Measurements from ENCODE around the gene DNAAF1.
"Not testable (repeated sequence)": the region's sequence is repeated elsewhere in the genome, so short reads cannot be mapped to it uniquely, and the experiment has no call there.

DNAAF1 gene

DNA sequence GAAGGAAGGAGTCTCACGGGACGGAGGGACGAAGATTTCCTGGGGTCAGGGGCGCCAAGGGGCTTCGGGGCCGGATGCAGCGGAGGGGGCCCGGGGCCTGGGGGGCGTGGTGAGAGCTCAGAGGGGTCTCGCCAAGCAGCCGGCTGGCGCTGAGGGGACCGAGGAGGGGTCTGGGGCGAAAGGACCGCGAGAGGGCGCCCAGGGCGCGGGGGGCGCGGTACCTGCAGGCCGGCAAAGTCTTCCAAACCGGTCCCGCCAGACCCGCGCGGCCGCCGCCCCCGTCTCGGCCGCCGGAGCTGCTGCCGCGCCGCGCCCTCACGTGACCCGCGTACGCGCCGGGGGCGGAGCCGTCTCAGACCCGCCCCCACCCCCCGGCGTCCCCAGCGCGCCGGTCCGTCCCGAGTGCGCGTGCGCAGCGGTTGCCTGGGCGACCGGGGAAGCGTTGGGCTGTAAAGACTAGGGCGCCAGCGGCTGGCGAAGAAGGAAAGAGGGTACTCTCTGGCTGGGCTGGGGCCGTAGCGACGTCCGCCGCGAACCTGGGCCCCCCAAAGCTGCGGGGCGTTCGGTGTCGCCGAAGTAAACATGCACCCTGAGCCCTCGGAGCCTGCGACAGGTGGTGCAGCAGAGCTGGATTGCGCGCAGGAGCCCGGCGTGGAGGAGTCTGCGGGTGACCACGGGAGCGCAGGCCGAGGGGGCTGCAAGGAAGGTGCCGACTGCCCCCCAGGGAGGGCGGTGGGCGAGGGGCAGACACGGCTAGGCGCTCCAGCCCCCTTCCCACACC is at the start of gene DNAAF1, which contains the start of gene HSDL1:
Gene DNAAF1, plus strand, starts transcription at position 450 of the 781 bp plus-strand sequence. Its CDS starts 133 bp downstream, at position 583.
Gene HSDL1, minus strand, starts transcription at position 319 of the 781 bp plus-strand sequence. CDS start 13,856 bp downstream, outside the sequence.
- peak; percentile 31 to 76 for DNase-seq

DNA sequence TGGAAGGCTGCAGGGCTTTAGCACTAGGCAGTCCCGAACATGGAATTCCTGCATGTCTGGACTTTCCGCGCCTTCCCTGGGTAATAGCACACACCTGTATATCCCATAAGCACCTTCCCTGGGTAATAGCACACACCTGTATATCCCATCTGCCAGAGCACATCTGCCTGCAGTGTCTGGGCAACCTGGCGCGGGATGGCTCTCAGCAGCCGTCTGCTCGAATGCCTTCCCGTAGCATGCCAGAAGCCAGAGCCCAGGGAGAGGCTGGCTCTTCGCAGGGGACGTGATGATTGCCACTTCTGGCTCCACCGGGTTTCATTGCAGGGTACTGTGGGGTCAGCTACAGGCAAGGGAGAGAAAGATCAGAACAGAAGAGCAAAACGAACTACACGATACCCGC is 49.6 kb upstream of the DNAAF1 start:
- no peak for DNase-seq

DNA sequence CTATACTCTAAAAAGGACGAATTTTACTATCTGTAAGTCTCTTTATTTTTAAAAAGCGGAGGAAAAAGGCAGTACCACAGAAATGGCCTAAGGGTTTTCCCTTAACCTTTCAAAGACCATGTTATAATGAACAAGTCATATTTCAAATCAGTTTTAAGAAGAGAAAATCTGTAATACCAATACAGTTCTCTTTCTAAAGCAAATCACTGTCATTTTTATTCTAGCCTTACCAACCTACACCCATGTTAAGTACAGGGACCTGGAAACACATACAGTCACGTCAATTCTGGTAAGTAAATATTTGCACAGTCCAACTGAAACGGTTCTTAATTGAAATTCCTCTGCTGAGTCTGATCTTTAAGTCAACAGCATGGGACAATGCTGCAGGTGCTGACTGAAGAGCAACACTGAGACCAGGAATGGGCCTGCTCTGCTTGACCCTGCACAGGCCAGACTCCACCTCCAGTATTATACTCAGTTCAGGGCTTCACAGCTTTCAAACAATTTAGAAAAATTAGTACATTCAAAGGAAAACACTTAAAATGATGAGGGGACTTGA is 48.6 kb upstream of the DNAAF1 start:
- no peak for DNase-seq

DNA sequence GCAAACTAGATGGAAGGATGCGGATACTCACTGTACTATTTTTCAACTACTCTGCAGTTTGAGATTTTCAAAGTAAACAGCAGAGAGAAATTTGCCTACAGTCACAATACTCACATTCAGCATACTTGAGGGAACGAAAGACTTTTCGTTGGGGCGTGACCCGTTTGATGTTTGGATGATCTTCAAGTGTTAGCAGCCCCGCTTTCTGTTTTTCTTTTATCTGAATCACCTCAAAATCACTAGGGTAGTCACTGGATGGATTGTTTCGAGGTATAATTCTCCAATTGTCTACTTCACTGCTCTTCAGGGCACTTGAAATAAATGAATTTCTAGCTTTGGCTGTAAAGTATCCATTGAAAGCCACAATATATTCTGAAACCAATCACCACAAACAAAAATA is 46.2 kb upstream of the DNAAF1 start:
- no peak for DNase-seq

DNA sequence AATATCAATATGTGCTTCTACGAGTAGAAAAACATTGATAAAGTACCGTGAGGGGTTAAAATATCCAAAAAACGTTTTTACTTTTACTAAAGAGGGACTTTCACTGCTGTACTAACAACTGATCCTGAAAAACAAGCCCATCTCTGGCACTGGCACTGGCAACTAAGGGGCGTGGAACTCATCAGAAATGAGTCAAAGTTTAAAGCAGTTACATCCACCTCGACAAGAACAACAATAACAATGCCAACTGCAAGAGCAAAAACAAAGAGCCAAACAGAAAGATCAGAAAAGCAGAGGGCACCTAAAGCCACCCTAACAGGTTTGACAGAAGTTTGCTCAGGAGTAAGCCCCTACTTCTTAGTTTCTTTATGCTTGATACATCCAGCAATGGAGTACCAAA is 41.4 kb upstream of the DNAAF1 start:
- DNase-seq = no peak

DNA sequence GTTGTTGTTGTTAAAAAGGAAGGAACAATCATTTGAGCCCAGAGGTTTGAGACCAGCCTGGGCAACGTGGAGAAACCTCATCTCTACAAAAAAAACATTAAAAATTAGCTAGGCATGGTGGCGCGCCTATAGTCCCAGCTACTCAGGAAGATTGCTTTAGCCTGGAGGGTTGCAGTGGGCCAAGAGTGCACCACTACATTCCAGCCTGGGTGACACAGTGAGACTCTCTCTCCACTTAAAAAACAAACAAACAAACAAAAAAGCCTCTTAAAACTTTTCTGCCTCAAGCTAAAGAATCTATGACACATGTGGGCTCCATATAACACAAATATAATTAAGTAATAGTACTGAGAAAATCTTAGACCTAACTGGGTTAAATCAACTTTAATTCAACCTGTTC is 40.9 kb upstream of the DNAAF1 start:
- no peak for DNase-seq

DNA sequence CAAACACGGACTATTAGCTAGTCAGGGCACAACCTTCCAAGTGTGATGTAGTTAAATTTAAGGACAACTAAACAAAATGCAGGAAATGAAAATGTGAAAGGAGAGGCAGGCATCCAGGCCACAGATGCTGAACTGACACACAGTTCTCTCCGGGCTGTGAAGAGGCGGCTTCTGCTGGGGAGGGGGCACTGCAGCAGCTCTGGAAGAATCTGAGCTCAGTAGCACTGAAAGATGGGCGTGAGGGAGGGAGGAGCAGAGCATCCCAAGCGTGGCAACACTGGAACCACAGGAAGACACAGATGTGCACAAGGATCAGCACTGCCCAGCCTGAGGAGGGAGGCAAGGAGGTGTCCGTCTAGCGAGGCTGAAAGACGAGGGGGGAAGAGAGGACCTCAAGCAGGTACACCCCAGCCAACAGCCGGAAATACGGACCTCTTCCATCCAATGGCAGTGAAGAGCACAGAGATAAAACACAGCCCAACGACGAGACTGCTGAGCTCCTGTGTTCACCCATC is 39.8 kb upstream of the DNAAF1 start:
- no peak for DNase-seq

DNA sequence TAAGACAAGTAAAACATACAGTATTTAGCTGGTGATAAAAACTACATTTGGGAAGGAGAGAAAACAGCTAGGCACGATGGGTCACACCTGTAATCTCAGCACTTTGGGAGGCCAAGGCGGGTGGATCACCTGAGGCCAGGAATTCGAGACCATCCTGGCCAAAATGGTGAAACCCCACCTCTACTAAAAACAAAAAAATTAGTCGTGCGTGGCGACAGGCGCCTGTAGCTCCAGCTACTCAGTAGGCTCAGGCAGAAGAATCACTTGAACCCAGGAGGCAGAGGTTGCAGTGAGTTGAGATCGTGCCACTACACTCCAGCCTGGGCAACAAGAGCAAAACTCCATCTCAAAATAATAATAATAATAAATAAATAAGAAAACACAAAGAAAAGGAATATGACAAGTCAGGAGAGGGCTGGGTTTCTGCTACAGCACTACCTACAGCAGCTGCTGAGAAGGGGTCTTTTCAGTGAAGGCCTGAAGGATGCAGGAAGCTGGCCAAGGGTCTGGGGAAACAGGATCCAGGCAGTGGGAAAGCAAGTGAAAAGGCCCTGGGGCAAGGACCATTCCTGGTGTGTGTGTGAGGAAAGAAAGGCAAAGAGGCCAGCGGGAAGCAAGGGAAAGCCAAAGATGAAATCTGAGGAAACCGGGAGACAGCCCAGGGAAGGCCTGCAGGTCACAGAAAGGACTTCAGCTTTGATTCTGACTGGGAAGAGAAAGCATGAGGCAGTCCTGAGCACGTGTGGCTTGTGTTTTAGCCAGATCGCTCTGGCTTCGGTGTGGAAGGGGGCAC is 39.0 kb upstream of the DNAAF1 start:
- no peak for DNase-seq

DNA sequence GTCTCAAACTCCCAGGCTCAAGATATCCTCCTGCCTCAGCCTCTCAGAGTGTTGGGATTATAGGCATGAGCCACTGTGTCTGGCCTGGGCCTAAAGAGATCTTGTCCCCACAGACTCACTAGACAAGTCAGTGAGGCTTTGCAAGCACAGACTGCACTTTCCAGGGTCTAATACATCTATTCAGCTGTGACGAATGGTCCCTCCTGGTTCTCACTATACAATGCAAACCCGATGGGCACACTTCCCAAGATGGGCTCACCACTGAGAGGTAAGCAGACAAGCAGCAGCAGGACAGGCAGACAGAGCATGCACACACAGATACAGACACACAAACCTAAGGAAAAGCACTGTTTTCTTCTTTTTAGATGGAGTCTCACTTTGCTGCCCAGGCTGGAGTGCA is 37.2 kb upstream of the DNAAF1 start:
- no peak for DNase-seq

DNA sequence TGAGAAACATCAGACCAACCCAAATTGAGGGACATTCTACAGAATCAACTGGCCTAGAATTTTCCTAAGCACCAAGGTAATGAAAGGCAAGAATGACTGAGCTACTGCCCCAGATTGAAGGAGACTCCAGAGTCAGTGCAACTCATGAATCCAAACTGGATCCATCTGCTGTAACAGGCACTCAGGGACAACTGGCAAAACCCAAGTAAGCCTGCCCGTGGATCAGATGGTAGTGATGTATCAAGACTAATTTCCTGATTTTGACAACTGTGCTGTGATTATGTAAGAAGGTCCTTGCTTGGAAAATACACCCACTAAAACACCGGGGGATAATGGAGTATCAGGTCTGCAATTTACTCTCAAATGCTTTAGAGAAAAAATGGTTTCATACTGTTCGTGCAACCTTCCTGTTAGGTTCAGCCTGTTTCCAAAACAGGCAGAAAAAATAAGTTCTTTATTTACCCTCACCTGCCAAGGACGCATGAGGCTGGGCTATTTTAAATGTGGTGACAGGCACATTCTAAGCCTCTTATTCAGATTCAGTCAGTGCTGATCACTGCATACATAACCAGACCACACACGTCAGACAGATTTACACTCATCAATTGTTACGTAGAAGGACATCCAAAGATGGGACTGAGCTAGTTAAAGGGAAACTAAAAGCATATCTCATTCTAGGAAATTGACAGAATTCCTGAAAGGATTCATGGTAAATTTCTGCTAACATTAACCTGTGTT is 35.3 kb upstream of the DNAAF1 start:
- no peak for DNase-seq

DNA sequence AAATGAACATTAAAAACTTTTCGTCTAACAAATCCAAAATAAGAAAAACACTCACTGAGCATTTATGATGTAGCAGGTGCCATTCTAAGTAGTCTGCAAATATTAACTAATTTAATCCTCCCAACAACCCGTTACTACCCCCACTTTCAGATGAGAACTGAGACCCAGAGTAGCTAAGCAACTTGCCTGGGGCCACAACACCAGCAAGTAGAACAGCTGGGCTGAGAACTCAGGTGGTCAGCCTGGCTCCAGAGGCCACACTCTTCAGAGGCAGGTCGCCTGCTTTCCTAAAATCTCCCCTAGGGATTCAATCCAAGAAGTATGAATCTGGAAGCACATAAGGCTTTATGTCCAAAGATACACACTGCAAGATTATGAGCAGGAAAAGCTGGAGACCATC is 34.6 kb upstream of the DNAAF1 start:
- DNase-seq = no peak

DNA sequence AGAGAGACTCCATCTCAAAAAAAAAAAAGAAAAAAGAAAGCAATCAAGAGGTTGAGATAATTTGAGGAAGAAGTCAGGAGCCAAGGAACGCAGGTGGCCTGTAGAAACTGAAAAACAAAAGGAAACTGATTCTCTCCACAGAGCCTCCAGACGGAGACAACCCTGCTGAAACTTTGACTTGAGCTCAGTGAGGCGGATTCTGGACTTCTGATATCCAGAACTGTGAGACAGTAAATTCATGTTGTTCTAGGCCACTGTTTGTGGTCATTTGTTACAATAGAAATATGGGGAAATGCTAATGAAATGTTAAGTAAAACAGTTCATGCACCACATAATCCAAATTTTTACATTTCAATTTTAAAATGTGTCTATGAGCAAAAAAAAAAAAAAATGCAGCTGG is 33.6 kb upstream of the DNAAF1 start:
- DNase-seq = no peak

DNA sequence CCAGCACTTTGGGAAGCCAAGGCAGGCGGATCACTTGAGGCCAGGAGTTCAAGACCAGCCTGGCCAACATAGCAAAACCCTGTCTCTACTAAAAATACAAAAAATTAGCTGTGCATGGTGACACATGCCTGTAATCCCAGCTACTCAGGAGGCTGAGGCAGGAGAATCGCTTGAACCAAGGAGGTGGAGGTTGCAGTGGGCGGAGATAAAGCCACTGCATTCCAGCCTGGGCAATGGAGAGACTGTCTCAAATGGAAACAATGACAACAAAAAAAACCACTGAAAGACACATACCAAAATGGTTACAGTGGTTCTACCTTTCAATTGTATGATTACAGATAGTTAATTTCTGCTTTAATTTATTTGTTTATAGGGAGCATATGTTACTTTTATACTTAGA is 33.2 kb upstream of the DNAAF1 start:
- DNase-seq = not testable (repeated sequence)

DNA sequence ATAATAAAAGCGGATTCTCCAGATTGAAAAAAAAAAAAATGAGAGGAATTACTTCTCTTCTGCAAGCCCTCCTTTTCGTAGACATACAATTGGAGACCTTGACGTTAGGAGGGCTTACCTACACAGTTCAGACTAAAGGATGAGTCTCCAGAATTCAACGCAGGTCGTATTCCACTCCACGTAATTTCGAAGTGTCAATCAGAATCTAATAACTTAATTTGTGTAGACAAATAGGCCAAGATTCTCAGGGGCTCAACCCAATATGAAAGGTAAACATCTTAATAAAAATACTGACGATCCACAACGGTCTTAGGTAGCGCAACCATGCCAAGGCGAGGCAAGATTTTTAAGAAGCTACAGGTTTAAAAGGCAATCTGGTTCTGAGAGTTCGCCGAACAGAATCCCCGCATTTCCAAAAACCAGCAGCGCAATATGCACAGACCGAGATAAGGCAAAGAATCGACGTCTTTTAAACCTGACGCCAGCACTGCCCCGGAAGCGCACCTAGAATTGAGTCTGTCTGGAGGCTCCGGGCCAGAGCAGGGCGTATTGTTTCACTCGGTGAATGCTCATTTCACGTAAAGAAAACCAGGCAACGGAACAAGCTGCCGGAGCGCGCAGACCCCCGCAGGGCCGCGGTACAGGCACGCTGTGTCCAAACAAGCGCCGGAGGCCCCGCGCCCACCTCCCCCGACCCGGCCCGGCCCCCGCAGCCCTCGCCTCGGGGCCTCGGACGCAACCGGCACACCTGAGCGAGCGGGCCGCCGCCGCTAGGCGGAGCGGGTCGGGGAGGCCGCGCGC is 29.0 kb upstream of the DNAAF1 start:
- DNase-seq = peak in 1 of 2 experiments; percentile 39

DNA sequence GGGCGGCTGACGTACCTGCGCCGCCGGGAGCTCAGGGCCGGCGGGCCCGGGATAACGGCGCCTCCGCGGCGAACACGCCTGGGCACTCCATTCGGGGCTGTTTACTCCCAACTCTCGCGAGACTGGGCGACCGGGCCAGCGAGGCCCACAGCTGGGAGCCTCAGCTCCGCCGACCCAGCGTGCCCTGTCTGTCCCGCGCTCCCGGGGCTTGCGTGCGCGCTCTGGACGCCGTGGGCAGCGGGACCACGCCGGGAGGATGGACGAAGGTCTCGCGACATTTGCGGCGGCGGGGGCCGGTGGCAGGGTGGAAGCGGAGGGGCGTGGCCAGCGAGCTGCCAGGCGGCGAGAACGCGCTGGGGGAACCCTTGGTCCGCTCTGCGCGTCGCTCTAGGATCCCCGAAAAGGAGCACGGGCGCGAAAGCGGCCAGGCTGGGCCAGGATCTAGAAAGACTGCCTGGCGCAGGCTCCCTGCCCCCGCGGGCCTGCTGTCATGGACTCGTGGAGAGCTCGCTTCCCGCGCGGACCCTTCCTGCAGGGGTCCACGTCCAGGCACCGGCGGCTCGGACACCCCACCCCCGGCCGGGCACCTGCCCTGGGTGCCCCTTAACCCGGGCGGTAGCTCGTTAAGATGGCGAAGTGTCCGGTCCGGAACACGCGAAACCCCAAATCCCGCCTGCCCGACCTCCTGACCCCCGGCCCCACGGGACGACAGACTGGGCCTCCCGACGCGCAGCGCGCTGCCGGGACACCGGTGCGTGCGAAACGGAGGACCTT is 28.2 kb upstream of the DNAAF1 start, which contains the start of gene MBTPS1:
Gene MBTPS1, minus strand, starts transcription at position 223 of the 774 bp plus-strand sequence. CDS start 15,159 bp downstream, outside the sequence.
- DNase-seq = peak; percentile 93

DNA sequence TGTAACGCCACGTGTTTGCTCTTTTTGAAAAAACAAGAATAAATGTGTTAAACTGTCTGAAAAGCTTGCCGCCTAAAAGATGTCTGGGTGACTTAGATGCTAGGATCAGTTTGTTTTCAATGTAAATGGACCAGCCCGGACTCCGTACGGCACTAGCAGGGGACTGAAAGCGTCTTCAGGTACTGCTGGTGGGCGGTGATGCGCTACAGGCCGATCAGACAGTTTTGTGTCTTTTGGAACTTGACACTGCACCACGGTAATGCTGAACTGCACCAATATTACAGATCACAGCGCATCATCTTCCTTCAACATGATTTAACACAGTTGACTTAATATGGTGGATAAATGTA is 27.6 kb upstream of the DNAAF1 start:
- DNase-seq = no peak

DNA sequence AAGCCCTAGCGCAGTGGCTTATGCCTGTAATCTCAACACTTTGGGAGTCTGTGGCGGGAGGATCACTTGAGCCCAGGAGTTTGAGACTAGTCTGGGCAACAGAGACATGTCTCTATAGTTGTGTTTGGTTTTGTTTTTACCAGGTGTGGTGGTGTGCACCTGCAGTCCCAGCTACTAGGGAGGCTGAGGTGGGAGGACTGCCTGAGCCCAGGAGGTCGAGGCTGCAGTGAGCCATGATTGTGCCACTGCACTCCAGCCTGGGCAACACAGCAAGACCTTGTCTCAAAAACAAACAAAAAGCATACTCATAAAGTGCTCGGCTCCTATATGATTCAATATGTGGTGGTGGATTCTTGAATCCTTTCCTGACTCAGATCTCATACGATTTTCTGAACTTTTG is 26.8 kb upstream of the DNAAF1 start:
- DNase-seq = not testable (repeated sequence)

DNA sequence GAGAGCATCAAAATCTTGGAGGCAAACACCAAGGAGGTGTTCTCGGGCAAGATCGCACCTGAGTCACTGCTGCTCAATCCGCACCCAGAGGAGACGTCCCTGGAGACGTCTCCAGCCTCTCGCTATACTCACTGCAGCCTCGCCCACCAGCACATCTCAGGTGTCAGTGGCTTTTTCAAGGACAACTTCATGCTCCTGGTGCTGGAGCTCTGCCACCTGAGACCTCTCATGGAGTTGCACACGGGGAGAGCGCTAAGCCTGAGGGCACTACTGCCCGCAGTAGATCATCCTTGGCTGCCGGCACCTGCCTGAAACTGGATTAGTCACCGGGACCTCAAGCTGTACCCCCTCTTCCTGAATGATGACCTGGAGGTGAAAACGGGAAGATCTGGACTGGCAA is 25.7 kb upstream of the DNAAF1 start:
- no peak for DNase-seq

DNA sequence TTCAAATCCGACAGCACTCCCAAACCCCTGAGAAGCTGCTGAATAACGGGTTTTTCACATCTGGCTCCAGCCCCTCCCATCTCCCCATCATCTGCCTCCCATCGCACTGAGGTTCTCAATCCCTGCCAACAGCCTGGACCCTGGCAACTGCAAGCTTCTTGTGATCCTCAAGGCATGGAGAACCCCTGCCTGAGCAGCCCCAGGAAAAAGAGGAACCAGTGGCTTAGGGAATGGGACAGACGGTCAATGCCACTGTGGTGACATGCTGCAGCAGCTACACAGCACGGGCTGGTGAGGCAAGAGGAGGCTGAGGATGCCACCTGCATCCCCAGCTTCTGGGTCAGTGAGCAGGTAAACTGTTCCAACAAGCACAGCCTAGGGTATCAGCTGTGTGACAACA is 25.1 kb upstream of the DNAAF1 start:
- DNase-seq = no peak

DNA sequence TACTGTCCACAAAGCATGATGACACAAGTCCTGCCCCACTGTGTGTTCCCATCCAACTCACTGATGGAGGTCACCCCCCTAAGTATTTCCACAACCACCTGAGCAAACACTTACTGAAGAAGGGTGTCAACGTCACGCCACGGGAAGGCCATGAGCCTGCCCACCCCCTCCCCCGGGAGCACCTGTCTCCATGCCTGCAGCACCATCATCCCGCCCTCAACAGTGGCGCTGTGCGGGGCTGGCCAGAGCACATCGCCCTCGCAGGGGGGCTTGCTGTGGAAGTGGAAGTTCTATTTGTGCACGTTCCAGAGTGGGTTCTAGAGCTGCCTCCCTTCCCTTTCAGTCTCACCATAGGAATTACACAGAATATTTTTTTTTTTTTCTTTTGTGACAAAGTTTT is 24.1 kb upstream of the DNAAF1 start:
- DNase-seq = no peak

All from SW 1271 (cell line).